ENCODE results near the gene TMEM101.
"Not testable (repeated sequence)": the region's sequence is repeated elsewhere in the genome, so short reads cannot be mapped to it uniquely, and the experiment has no call there.

The TMEM101 gene

GRCh38 chr17:44014437-44015172, at the start of gene TMEM101:
Gene TMEM101 (minus strand): TSS chr17:44014963. CDS start chr17:44014952, 11 bp downstream.
- peak; percentile 77 for DNase-seq (ENCODE audit: low read depth)

GRCh38 chr17:44063704-44064639, 49.2 kb upstream of the TMEM101 start:
- DNase-seq (ENCODE audit: low read depth): no peak

GRCh38 chr17:44062871-44063270, 48.1 kb upstream of the TMEM101 start:
- DNase-seq (ENCODE audit: low read depth): no peak

- no peak for DNase-seq (ENCODE audit: low read depth)
Measured at GRCh38 chr17:44061446-44061845, 46.7 kb upstream of the TMEM101 start.

GRCh38 chr17:44059101-44059892, 44.5 kb upstream of the TMEM101 start:
- no peak for DNase-seq (ENCODE audit: low read depth)

GRCh38 chr17:44053125-44053872, 38.5 kb upstream of the TMEM101 start:
- no peak for DNase-seq (ENCODE audit: low read depth)

- DNase-seq (ENCODE audit: low read depth): no peak
Measured at GRCh38 chr17:44049294-44050060, 34.7 kb upstream of the TMEM101 start.

- not testable (repeated sequence) for DNase-seq (ENCODE audit: low read depth)
Measured at GRCh38 chr17:44046893-44047292, 32.1 kb upstream of the TMEM101 start.

GRCh38 chr17:44045486-44045885, 30.7 kb upstream of the TMEM101 start:
- DNase-seq (ENCODE audit: low read depth): no peak

GRCh38 chr17:44044071-44044470, 29.3 kb upstream of the TMEM101 start:
- DNase-seq (ENCODE audit: low read depth): no peak

- no peak for DNase-seq (ENCODE audit: low read depth)
Measured at GRCh38 chr17:44043272-44043696, 28.5 kb upstream of the TMEM101 start.

GRCh38 chr17:44039829-44040635, 25.3 kb upstream of the TMEM101 start:
- no peak for DNase-seq (ENCODE audit: low read depth)

GRCh38 chr17:44038604-44039011, 23.8 kb upstream of the TMEM101 start:
- no peak for DNase-seq (ENCODE audit: low read depth)

- DNase-seq (ENCODE audit: low read depth): no peak
Measured at GRCh38 chr17:44037471-44037870, 22.7 kb upstream of the TMEM101 start.

GRCh38 chr17:44034688-44035087, 19.9 kb upstream of the TMEM101 start:
- DNase-seq (ENCODE audit: low read depth): not testable (repeated sequence)

- no peak for DNase-seq (ENCODE audit: low read depth)
Measured at GRCh38 chr17:44033861-44034408, 19.2 kb upstream of the TMEM101 start.

- no peak for DNase-seq (ENCODE audit: low read depth)
Measured at GRCh38 chr17:44030482-44030881, 15.7 kb upstream of the TMEM101 start.

- DNase-seq (ENCODE audit: low read depth): no peak
Measured at GRCh38 chr17:44029736-44030135, 15.0 kb upstream of the TMEM101 start.

GRCh38 chr17:44024853-44025252, 10.1 kb upstream of the TMEM101 start:
- DNase-seq (ENCODE audit: low read depth): no peak
